Body of pancreas (tissue), 4 donors: ENCODE results near the gene GLYATL3.

ENCODE experiments used
- CTCF ChIP-seq, 7 experiments: fragments of 450-650 bp in 4 of 7; fragments of 200-600 bp in 3 of 7; sonication (generic) in 3 of 7; IDR thresholded peaks; one replicate each; pipeline ENCODE4 v1.5.1; 2016 to 2019; ENCODE audit warnings: antibody characterized with exemption in 7 of 7
- POLR2A ChIP-seq, 3 donors: fragments of 450-650 bp; IDR thresholded peaks; one replicate each; pipeline ENCODE4 v1.6.1; 2016; ENCODE audit warnings: antibody characterized with exemption in 3 of 3, mild to moderate bottlenecking in 2 of 3

GRCh38 chr6:49504666-49505065, 4.9 kb downstream of the GLYATL3 start:
- TF ChIP-seq CTCF (IDR thresholded peaks at IDR 0.05) (no peak), POLR2A (IDR thresholded peaks at IDR 0.05) (no peak)
